GM12878 (cell line): Measurements from ENCODE around the gene FLT4.

Source experiments
- CHD4 ChIP-seq: fragments of 200-600 bp; sonication (generic); IDR thresholded peaks from 2 replicates; pipeline ENCODE4 v1.6.1; 2016; ENCODE audit warnings: mild to moderate bottlenecking
- EP300 ChIP-seq, 2 experiments: fragments of 150-350 bp in 1 of 2; IDR thresholded peaks; 2 replicates each; pipeline ENCODE4 v1.6.1; 2011 to 2012; ENCODE audit warnings: low read depth in 2 of 2, low read length in 2 of 2, borderline replicate concordance in 1 of 2, improper control_type of control experiment in 1 of 2, inconsistent platforms in 1 of 2; ENCODE audit not compliant: control insufficient read depth in 1 of 2
- HDGF ChIP-seq: fragments of 450-650 bp; IDR thresholded peaks from 2 replicates; pipeline ENCODE4 v1.6.1; 2016; ENCODE audit warnings: antibody characterized with exemption
- NFIC ChIP-seq: IDR thresholded peaks from 2 replicates; pipeline ENCODE4 v1.6.1; 2012; ENCODE audit warnings: low read depth, mild to moderate bottlenecking, inconsistent platforms, low read length, moderate library complexity
- NFXL1 ChIP-seq: fragments of 450-650 bp; IDR thresholded peaks from 2 replicates; pipeline ENCODE4 v1.6.1; 2017; ENCODE audit warnings: antibody characterized with exemption, mild to moderate bottlenecking, borderline replicate concordance
- POLR2A ChIP-seq: IDR thresholded peaks from 2 replicates; pipeline ENCODE4 v1.6.1; 2011; ENCODE audit warnings: low read depth, mild to moderate bottlenecking, low read length
- POLR2AphosphoS5 ChIP-seq: IDR thresholded peaks from 2 replicates; pipeline ENCODE4 v1.6.1; 2011; ENCODE audit warnings: mild to moderate bottlenecking, low read length, inconsistent platforms
- RAD21 ChIP-seq: IDR thresholded peaks from 2 replicates; pipeline ENCODE4 v1.6.1; 2011; ENCODE audit warnings: mild to moderate bottlenecking, low read depth, low read length, moderate library complexity; ENCODE audit not compliant: insufficient read depth
- RFX5 ChIP-seq: IDR thresholded peaks from 2 replicates; pipeline ENCODE4 v1.6.1; 2011; ENCODE audit warnings: low read depth, low read length, improper control_type of control experiment
- SPI1 ChIP-seq: IDR thresholded peaks from 2 replicates; pipeline ENCODE4 v1.6.1; 2011; ENCODE audit warnings: low read depth, mild to moderate bottlenecking, low read length, moderate library complexity, borderline replicate concordance; ENCODE audit not compliant: insufficient read depth
- TAF1 ChIP-seq: IDR thresholded peaks from 2 replicates; pipeline ENCODE4 v1.6.1; 2011; ENCODE audit warnings: mild to moderate bottlenecking, low read depth, low read length, borderline replicate concordance
- TCF7 ChIP-seq: IDR thresholded peaks from 2 replicates; pipeline ENCODE4 v1.6.1; 2014; ENCODE audit warnings: antibody characterized with exemption, borderline replicate concordance
- TF ChIP-seq, protein P1 (sequence below), 3 experiments: IDR thresholded peaks in 2 of 3; conservative IDR thresholded peaks in 1 of 3; 2 replicates each; pipeline ENCODE4 v1.5.1; 2011; ENCODE audit warnings: low read depth in 3 of 3, low read length in 3 of 3, mild to moderate bottlenecking in 3 of 3, control low read depth in 2 of 3, moderate library complexity in 2 of 3, inconsistent platforms in 1 of 3, mixed read lengths in 1 of 3; ENCODE audit not compliant: control insufficient read depth in 2 of 3, insufficient read depth in 1 of 3; ENCODE audit errors: extremely low read depth in 1 of 3
- TF ChIP-seq, protein P2 (sequence below): fragments of 450-650 bp; IDR thresholded peaks from 2 replicates; pipeline ENCODE4 v1.6.1; 2017; ENCODE audit warnings: mild to moderate bottlenecking, moderate library complexity

DNA sequence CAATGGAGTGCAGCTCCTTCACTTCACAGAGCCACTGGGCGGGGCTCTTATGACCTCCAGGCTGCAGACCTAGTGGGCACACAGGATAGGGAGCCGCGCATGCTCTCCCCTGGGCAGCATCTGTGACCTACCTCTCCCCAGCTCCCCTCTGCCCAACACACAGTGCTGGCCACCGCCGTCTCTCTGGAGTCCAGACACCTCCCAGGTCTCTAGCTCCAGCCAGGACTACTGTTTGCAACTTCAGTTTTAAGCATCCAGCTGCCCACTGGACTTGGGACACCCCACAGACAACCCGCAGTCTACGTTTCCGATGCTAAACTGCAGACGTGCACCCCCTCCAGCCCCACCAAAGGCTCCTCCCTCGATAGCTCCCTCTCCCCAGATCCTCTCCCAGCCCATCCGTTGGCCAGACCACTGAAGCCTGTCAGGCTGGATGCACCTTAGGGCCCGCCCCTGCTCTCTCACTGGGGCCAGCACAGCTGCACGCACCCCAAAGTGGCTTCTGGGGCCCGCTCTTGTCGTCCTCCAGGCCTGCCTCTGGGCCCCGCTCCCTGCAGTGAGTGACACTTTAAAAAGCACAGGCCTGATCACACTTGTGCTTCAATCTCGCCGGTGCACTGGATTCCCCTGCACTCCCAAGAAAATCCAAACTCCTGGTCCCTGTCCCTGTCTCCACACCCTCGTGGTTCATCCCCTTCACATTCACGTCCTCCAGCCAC, 11.3 kb downstream of the FLT4 start:
- TF ChIP-seq RFX5: no peak
- TF ChIP-seq, protein P1, sequence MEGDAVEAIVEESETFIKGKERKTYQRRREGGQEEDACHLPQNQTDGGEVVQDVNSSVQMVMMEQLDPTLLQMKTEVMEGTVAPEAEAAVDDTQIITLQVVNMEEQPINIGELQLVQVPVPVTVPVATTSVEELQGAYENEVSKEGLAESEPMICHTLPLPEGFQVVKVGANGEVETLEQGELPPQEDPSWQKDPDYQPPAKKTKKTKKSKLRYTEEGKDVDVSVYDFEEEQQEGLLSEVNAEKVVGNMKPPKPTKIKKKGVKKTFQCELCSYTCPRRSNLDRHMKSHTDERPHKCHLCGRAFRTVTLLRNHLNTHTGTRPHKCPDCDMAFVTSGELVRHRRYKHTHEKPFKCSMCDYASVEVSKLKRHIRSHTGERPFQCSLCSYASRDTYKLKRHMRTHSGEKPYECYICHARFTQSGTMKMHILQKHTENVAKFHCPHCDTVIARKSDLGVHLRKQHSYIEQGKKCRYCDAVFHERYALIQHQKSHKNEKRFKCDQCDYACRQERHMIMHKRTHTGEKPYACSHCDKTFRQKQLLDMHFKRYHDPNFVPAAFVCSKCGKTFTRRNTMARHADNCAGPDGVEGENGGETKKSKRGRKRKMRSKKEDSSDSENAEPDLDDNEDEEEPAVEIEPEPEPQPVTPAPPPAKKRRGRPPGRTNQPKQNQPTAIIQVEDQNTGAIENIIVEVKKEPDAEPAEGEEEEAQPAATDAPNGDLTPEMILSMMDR (IDR thresholded peaks at IDR 0.05 in 2 of 3, conservative IDR thresholded peaks at IDR 0.05 in 1 of 3; ENCODE audit: control insufficient read depth in 2 of 3, extremely low read depth in 1 of 3, insufficient read depth in 1 of 3, low read depth in 3 of 3, low read length in 3 of 3): no peak
- no peak for TF ChIP-seq CHD4
- TF ChIP-seq TCF7: no peak
- no peak for TF ChIP-seq POLR2A
- no peak for TF ChIP-seq POLR2AphosphoS5
- no peak for TF ChIP-seq NFXL1
- TF ChIP-seq HDGF: no peak
- TF ChIP-seq TAF1: no peak
- TF ChIP-seq NFIC: no peak
- TF ChIP-seq, protein P2, sequence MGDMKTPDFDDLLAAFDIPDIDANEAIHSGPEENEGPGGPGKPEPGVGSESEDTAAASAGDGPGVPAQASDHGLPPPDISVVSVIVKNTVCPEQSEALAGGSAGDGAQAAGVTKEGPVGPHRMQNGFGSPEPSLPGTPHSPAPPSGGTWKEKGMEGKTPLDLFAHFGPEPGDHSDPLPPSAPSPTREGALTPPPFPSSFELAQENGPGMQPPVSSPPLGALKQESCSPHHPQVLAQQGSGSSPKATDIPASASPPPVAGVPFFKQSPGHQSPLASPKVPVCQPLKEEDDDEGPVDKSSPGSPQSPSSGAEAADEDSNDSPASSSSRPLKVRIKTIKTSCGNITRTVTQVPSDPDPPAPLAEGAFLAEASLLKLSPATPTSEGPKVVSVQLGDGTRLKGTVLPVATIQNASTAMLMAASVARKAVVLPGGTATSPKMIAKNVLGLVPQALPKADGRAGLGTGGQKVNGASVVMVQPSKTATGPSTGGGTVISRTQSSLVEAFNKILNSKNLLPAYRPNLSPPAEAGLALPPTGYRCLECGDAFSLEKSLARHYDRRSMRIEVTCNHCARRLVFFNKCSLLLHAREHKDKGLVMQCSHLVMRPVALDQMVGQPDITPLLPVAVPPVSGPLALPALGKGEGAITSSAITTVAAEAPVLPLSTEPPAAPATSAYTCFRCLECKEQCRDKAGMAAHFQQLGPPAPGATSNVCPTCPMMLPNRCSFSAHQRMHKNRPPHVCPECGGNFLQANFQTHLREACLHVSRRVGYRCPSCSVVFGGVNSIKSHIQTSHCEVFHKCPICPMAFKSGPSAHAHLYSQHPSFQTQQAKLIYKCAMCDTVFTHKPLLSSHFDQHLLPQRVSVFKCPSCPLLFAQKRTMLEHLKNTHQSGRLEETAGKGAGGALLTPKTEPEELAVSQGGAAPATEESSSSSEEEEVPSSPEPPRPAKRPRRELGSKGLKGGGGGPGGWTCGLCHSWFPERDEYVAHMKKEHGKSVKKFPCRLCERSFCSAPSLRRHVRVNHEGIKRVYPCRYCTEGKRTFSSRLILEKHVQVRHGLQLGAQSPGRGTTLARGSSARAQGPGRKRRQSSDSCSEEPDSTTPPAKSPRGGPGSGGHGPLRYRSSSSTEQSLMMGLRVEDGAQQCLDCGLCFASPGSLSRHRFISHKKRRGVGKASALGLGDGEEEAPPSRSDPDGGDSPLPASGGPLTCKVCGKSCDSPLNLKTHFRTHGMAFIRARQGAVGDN: no peak
- TF ChIP-seq RAD21: no peak
- no peak for TF ChIP-seq EP300 (IDR thresholded peaks at IDR 0.05; ENCODE audit: borderline replicate concordance in 1 of 2, control insufficient read depth in 1 of 2, low read depth in 2 of 2, low read length in 2 of 2)
- TF ChIP-seq SPI1: no peak
